ENCODE data around the gene FBXO24.

DNA sequence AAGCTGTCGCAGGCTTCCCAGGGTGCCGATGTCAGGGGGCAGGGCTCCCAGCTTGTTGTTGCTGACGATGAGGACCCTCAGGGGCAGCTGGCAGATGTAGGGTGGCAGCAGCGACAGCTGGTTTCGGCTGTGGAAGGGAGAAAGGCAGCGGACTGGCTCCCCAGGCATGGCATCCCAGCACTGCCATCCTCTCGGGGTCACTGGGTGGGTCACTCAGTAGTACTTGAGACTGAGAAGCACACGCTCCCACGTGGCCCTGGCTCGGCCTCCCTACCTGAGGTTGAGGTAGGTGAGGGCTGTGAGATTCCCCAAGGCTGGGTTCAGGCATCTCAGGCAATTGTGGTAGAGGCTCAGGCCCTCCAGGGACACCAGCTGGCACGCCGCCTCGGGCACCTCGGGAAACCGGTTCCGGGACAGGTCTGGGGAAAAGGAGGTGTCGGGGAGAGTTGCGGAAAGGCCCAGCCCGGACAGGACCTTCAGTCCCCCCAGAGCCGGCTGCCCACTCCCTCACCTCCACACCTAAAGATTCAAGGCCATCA, 4.0 kb upstream of the FBXO24 start:
- TF ChIP-seq, protein P1, sequence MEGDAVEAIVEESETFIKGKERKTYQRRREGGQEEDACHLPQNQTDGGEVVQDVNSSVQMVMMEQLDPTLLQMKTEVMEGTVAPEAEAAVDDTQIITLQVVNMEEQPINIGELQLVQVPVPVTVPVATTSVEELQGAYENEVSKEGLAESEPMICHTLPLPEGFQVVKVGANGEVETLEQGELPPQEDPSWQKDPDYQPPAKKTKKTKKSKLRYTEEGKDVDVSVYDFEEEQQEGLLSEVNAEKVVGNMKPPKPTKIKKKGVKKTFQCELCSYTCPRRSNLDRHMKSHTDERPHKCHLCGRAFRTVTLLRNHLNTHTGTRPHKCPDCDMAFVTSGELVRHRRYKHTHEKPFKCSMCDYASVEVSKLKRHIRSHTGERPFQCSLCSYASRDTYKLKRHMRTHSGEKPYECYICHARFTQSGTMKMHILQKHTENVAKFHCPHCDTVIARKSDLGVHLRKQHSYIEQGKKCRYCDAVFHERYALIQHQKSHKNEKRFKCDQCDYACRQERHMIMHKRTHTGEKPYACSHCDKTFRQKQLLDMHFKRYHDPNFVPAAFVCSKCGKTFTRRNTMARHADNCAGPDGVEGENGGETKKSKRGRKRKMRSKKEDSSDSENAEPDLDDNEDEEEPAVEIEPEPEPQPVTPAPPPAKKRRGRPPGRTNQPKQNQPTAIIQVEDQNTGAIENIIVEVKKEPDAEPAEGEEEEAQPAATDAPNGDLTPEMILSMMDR (IDR thresholded peaks at IDR 0.05) = no peak
- TF ChIP-seq POLR2A (IDR thresholded peaks at IDR 0.05) = no peak
